ENCODE data around the gene CNTNAP4. TPM values are rescaled to one million over a fixed set of nuclear protein-coding genes. Genes with fewer than 3 reads are reported as not detected.

CNTNAP4 gene
- polyA plus RNA-seq, 2 of the 4 experiments (the other 2 are of a cell fraction): not detected

- no peak overlapping the region for H3K4me2 ChIP-seq
- CTCF ChIA-PET: interaction anchor here (0.7 to 6.7 kb wide), 10 partner anchors 8 to 891 kb away, joined by 3 to 55 read pairs (median 4); no protein-coding TSS in a partner anchor
- peak in 1 of 2 experiments; percentile 26 for DNase-seq (ENCODE audit: low read depth in 1 of 2, low spot score in 1 of 2)
- ATAC-seq: peak; percentile 54 to 59; a peak in 2 of 6 replicates
- no peak for TF ChIP-seq MYC (IDR thresholded peaks at IDR 0.05; ENCODE audit: borderline replicate concordance, low read length)
- peak; percentile 20; the same call in 1 of the 3 replicates for TF ChIP-seq CTCF (IDR thresholded peaks at IDR 0.05)
- TF ChIP-seq REST (IDR thresholded peaks at IDR 0.05): no peak
- TF ChIP-seq SREBF2 (IDR thresholded peaks at IDR 0.05): no peak
- TF ChIP-seq USF2 (IDR thresholded peaks at IDR 0.05): no peak
- TF ChIP-seq PHF8 (IDR thresholded peaks at IDR 0.05; ENCODE audit: borderline replicate concordance, low read depth): no peak
- peak; percentile 43 to 45; a peak in 3 of 5 replicates for TF ChIP-seq RAD21 (conservative IDR thresholded peaks at IDR 0.05 in 1 of 2, IDR thresholded peaks at IDR 0.05 in 1 of 2)
- POLR2A ChIA-PET: no interaction called here
- no peak overlapping the region for H3K27ac ChIP-seq
- FAIRE-seq: no peak
- H3K4me1 ChIP-seq: no peaks in the 10 kb centered on the region
- no peaks in the 10 kb centered on the region for H3K9me3 ChIP-seq
- H3K4me3 ChIP-seq: no peak overlapping the region
Observed at GRCh38 chr16:76278980-76279379, 1.8 kb downstream of the CNTNAP4 start.

- DNase-seq (ENCODE audit: low read depth in 1 of 2, low spot score in 1 of 2) (no peak), FAIRE-seq (no peak), ATAC-seq (no peak)
- Histone ChIP-seq H3K4me3 (no peak overlapping the region), H3K4me2 (no peak overlapping the region), H3K27ac (no peak overlapping the region), H3K9me3 (no peaks in the 10 kb centered on the region), H3K4me1 (no peaks in the 10 kb centered on the region)
- ChIA-PET CTCF (interaction anchor here (5.3 to 6.7 kb wide), 2 partner anchors 373 to 889 kb away, joined by 33 to 55 read pairs; no protein-coding TSS in a partner anchor), POLR2A (no interaction called here)
- 38% methylated on average over 6 of the region's 6 CpGs for WGBS (ENCODE audit: missing lambda C conversion rate)
- TF ChIP-seq CHD4 (IDR thresholded peaks at IDR 0.05; ENCODE audit: borderline replicate concordance) (no peak), JUN (IDR thresholded peaks at IDR 0.05) (no peak), NFE2L2 (conservative IDR thresholded peaks at IDR 0.05; ENCODE audit: low read length) (no peak), EP300 (IDR thresholded peaks at IDR 0.05) (no peak), POLR2AphosphoS2 (conservative IDR thresholded peaks at IDR 0.05; ENCODE audit: low read length) (no peak)
Observed at GRCh38 chr16:76280421-76281215, 3.4 kb downstream of the CNTNAP4 start.

GRCh38 chr16:76287466-76287865, 10.3 kb downstream of the CNTNAP4 start:
- Histone ChIP-seq H3K4me1 (no peaks in the 10 kb centered on the region), H3K27ac (no peak overlapping the region), H3K9me3 (no peaks in the 10 kb centered on the region), H3K4me2 (no peak overlapping the region), H3K4me3 (no peak overlapping the region)
- no peak for DNase-seq (ENCODE audit: low read depth in 1 of 2, low spot score in 1 of 2)
- ATAC-seq: no peak
- FAIRE-seq: no peak
- 6% methylated on average over 3 of the region's 3 CpGs for WGBS (ENCODE audit: missing lambda C conversion rate)
- ChIA-PET POLR2A (no interaction called here), CTCF (interaction anchor here (0.8 to 1.7 kb wide), 3 partner anchors 8 to 756 kb away, joined by 3 to 4 read pairs (median 4); no protein-coding TSS in a partner anchor)
- TF ChIP-seq CBX8 (IDR thresholded peaks at IDR 0.05) (no peak), MYC (IDR thresholded peaks at IDR 0.05; ENCODE audit: borderline replicate concordance, low read length) (no peak), NFE2L2 (conservative IDR thresholded peaks at IDR 0.05; ENCODE audit: low read length) (no peak), BCL3 (IDR thresholded peaks at IDR 0.05) (no peak), EP300 (IDR thresholded peaks at IDR 0.05) (no peak), RFX5 (IDR thresholded peaks at IDR 0.05) (no peak), HOXB13 (CRISPR knock-in tag; IDR thresholded peaks at IDR 0.05; ENCODE audit: low read depth) (no peak), KDM5A (IDR thresholded peaks at IDR 0.05) (no peak), RCOR1 (IDR thresholded peaks at IDR 0.05; ENCODE audit: low read depth, low read length) (no peak), GATA3 (IDR thresholded peaks at IDR 0.05; ENCODE audit: borderline replicate concordance) (no peak), RNF2 (IDR thresholded peaks at IDR 0.05; ENCODE audit: borderline replicate concordance, low read depth) (no peak), ZNF302 (CRISPR knock-in tag; IDR thresholded peaks at IDR 0.05) (no peak), PBX3 (IDR thresholded peaks at IDR 0.05) (no peak), CHD4 (IDR thresholded peaks at IDR 0.05; ENCODE audit: borderline replicate concordance) (no peak)

Data from A549 (cell line).